ENCODE data around the gene RGS14.
"Not testable (repeated sequence)": the region's sequence is repeated elsewhere in the genome, so short reads cannot be mapped to it uniquely, and the experiment has no call there.

The RGS14 gene

GRCh38 chr5:177403792-177404640 is 46.3 kb downstream of the RGS14 start:
- peak in 12 of 14 donors; percentile 4 to 57 (median 38) for DNase-seq

DNA sequence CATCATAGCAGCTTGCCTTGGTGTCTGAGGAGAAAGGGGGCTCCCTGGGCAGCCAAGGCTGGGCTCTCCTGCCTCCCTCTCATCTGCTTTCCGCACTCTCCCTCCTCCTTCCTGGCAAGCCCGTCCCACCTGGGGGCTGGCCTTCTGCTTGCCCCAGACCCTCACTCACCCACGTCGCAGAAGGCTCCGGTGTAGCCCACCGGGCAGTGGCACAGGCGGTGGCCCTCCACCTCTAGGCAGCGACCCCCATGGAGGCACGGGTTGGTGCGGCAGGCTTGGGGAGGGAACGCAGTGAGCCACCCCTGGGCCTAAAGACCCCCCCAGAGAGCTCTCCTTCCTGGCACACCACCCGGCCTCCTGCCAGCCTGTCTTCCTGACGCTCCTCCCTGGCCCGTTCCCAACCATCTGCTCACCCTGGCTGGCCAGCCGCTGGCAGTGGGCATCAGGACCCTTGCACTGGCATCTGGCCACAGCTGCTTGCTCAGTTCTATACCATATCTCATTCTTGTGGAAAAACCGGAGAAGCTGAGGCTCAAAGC is 47.0 kb downstream of the RGS14 start:
- DNase-seq = no peak

DNA sequence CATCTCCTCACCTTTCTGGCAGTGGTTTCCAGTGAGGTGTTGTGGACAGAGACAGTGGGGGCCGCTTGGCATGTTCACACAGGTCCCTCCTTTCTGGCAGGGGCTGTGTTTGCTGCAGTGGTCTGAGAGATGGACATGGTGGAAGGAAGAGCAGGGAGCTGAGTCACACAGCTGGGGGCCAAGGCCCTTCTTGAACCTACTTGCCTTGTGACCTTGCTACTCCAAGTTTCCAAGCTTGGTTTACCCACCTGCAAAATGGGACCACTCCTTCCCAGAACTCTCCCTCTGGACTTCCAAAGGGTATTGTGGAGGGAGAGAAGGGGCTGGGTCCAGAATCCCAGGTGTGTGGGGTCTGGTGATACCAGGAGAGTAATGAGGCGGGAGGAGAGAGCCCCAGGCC is 47.6 kb downstream of the RGS14 start:
- no peak for DNase-seq

- no peak for DNase-seq
Observed at GRCh38 chr5:177405805-177406204, 48.1 kb downstream of the RGS14 start.

DNA sequence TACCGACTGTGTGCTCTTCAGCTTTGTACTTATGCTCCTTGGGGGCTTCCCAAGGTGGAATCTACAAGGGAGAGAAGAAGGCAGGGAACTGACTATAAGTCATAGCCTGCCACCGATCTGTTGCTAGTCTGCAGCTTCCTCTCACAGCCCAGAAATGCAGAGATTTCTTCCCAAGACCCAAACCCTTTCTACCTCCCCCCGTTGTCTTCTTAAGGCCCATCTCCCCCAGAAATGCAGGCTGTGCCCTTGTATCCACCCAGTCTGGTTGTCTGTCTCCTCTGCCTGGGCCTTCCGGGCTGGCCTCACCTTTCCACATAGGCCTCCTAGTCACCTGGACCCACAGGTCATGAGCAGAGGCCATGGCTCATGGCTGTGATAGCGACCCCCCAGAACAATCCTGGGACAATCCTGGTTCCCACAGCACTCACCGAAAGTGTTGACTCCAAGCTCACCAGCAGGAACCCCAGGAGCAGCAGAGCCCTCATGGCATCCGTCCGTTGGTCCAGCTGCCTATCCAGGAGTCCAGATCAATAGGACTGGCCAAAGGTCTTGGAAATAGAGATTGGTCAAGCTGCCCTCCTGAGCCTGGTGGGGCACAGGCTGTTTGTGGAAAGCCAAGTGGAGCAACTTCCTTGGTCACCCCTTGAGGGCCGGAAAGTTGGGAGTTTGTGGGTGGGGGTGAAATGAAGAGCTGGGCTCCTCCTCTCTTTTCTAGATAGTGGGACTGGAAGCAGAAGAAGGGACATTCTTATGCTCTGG is 51.5 kb downstream of the RGS14 start, which contains the start of gene F12:
Gene F12 (minus strand): TSS at position 522 of the 759 bp plus-strand sequence. CDS start 37 bp downstream, at position 485.
- DNase-seq = no peak

DNA sequence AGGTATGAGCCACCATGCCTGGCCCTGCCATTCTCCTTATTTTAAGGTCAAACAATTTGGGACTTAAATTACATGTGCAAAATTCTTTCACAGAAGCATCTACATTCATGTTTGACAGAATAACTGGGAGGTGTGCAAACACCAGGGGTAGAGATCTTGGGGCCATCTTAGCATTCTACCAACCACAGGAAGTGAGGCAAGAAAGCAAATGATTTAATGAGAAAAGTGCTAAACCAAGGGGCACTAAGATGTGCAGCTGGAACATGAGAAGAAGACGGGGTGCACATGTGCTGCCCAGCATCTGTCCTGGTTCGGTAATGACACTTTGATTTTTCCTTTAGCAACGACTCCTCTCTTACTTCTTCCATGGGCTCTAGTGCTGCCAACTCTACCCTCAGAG is 52.9 kb downstream of the RGS14 start:
- DNase-seq = no peak

DNA sequence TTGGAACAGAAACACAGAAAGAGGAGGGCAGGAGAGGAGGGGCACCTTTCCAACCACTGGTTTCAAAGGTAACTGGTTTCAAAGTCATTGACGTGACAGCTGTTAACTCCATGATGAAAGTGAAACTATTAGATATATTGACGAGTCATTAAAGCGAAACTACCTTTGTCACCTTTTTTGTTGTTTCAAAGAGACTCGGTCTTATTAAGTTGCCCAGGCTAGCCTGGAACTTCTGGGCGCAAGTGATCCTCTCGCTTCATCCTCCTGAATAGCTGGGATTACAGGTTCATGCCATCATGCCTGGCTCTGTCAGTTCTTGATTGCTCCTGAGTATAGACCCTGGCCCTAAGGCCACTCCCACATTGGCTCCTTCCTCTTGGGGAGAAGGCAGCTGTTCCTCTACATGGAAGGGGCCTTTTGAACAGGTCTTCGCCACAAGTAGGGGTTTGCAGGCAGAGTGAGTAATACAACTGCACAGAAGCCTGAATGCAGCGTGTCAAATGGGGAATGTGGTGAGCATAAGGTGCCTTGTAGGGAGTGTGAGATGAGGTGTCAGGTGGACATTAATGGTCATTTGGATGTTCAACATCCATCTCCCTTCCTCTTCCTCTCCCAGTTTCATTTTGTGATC is 55.0 kb downstream of the RGS14 start:
- no peak for DNase-seq

GRCh38 chr5:177414481-177414880 is 56.8 kb downstream of the RGS14 start:
- no peak for DNase-seq

GRCh38 chr5:177417081-177417480 is 59.4 kb downstream of the RGS14 start:
- DNase-seq = not testable (repeated sequence)

DNA sequence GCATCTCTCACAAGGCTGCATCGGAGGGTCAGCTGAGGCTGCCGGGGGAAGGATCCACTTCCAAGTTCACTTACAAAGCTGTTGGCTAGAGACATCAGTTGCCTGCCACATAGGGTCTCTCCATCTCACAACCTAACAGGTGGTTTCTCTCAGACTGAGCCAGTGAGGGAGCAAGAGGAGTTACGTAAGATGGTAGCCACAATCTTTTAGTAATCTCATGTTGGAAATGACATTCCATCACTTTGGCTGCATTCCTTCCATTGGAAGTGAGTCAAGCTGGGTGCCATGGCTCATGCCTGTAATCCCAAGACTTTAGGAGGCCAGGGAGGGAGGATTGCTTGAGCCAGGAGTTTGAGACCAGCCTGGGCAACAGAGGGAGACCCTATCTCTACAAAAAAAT is 61.3 kb downstream of the RGS14 start:
- no peak for DNase-seq

- not testable (repeated sequence) for DNase-seq
Observed at GRCh38 chr5:177420472-177420871, 62.7 kb downstream of the RGS14 start.

GRCh38 chr5:177421062-177421798 is 63.5 kb downstream of the RGS14 start:
- no peak for DNase-seq
